H1 (cell line): ENCODE measurements around the gene ASTN1. TPM values are rescaled to one million over a fixed set of nuclear protein-coding genes. Genes with fewer than 3 reads are reported as not detected.

Experiments used
- CTBP2 ChIP-seq: IDR thresholded peaks from 2 replicates; pipeline ENCODE4 v1.7.0; 2011; ENCODE audit warnings: borderline replicate concordance, mild to moderate bottlenecking, moderate library complexity, mixed read lengths, low read length; ENCODE audit not compliant: insufficient read depth, insufficient read length
- USF2 ChIP-seq: IDR thresholded peaks from 2 replicates; pipeline ENCODE4 v1.6.1; 2011; ENCODE audit warnings: low read length, improper control_type of control experiment
- polyA plus RNA-seq, 7 experiments: library from polyadenylated mRNA; depleted of rRNA in 3 of 7; stranded (reverse) in 5 of 7; unstranded in 2 of 7; fragments of >200 nt in 5 of 7; fragments of 200-250 nt in 2 of 7; gene quantifications; 1 replicate in 5 of 7; 2 replicates in 1 of 7; 4 replicates in 1 of 7; pipeline versions ENCODE4 v1.2.1 to v1.2.3, GENCODE V29; 2011 to 2013; ENCODE audit warnings: missing spikeins in 2 of 7, mixed read lengths in 2 of 7
- total RNA-seq: library from RNA; stranded (reverse); fragmentation: NEBNext Ultra II Directional; extraction: Animal tissue kit (Norgen Biotek cat#: 25700); gene quantifications from 2 replicates; pipeline ENCODE4 v1.2.1, GENCODE V29; 2021

ASTN1 gene
- total and polyA plus RNA-seq, 2 of the 8 experiments (the other 6 are each of a cell fraction or from before 2014, with no cell fraction given): 2.9 to 4.1 TPM

DNA sequence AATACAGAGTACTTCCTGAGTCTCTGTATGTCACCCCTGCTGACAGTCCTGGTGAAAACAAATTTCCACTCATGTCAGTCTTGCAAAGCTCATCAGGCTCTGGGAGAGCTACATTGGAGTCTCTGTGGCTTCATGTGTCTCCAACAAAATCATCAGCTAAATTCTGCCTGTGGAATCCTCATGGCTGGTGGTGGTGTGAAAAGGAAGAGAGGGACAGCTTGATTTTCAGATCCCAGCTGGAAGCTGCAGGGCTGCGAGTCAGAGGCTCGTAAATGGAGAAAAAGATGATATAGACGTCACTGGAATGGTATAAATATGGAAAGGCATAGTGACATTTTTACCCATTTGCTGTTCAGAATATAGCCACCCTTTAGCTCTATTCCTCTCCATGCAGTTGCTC, 150.2 kb downstream of the ASTN1 start (continued):
- no peak for TF ChIP-seq USF2
- TF ChIP-seq CTBP2: no peak
